Fibroblast of lung (primary cell): Measurements from ENCODE around the gene LCN10.

Experiments used
- CTCF ChIP-seq, 2 donors: IDR thresholded peaks in 1 of 2; conservative IDR thresholded peaks in 1 of 2; 1 replicate in 1 of 2; 2 replicates in 1 of 2; pipeline ENCODE4 v1.5.1; 2011 to 2012; ENCODE audit warnings: low read length in 2 of 2, control low read depth in 1 of 2, inconsistent platforms in 1 of 2, low read depth in 1 of 2, mild to moderate bottlenecking in 1 of 2
- EZH2 ChIP-seq: IDR thresholded peaks from 2 replicates; pipeline ENCODE4 v1.5.1; 2012; ENCODE audit warnings: low read length, control low read depth, mild to moderate bottlenecking; ENCODE audit errors: missing control alignments

- TF ChIP-seq CTCF (conservative IDR thresholded peaks at IDR 0.05 in 1 of 2, IDR thresholded peaks at IDR 0.05 in 1 of 2; ENCODE audit: low read depth in 1 of 2, low read length in 2 of 2): no peak
- no peak for TF ChIP-seq EZH2
Observed at GRCh38 chr9:136746621-136747020, 3.9 kb upstream of the LCN10 start.
